Psoas muscle (tissue), 8 donors: Measurements from ENCODE around the gene DUSP16. TPM values are rescaled to one million over a fixed set of nuclear protein-coding genes. Genes with fewer than 3 reads are reported as not detected.
"Not testable (repeated sequence)": the region's sequence is repeated elsewhere in the genome, so short reads cannot be mapped to it uniquely, and the experiment has no call there.

ENCODE experiments used
- ATAC-seq, 4 donors: fragments of 200-7000 bp; cut with Tn5 transposase; one replicate each; pipeline ENCODE4 v1.9.1; 2020; ENCODE audit warnings: moderate library complexity in 3 of 4, mild to moderate bottlenecking in 2 of 4
- DNase-seq, 2 donors: peaks; one replicate each; pipeline ENCODE4 v3.0.0-alpha.2; 2020
- H3K27ac ChIP-seq: fragments of 200-600 bp; one replicate; pipeline ENCODE4 v1.8.0; 2022
- H3K27me3 ChIP-seq, 3 donors: fragments of 200-600 bp in 1 of 3; one replicate each; pipeline versions ENCODE4 v1.6.1 to v1.8.0; 2013 to 2022; ENCODE audit warnings: low read length in 2 of 3, mild to moderate bottlenecking in 2 of 3, moderate library complexity in 1 of 3; ENCODE audit not compliant: insufficient read depth in 3 of 3
- H3K36me3 ChIP-seq, 2 donors: fragments of 200-600 bp in 1 of 2; one replicate each; pipeline versions ENCODE4 v1.6.1 to v1.8.0; 2013 to 2022; ENCODE audit warnings: low read depth in 1 of 2, mild to moderate bottlenecking in 1 of 2, moderate library complexity in 1 of 2; ENCODE audit not compliant: insufficient read depth in 1 of 2
- H3K4me1 ChIP-seq: fragments of 200-600 bp; one replicate; pipeline ENCODE4 v1.8.0; 2022
- H3K4me3 ChIP-seq: fragments of 200-600 bp; one replicate; pipeline ENCODE4 v1.8.0; 2022; ENCODE audit warnings: mild to moderate bottlenecking
- H3K9me3 ChIP-seq: fragments of 200-600 bp; one replicate; pipeline ENCODE4 v1.8.0; 2022
- WGBS, 3 donors: extraction: QIAGEN DNeasy Blood & Tissue Kit; methylation state at CpG; one replicate each; pipeline versions ENCODE4 v1.1.6 to v1.1.7; 2013; 5-methylcytosine and 5-hydroxymethylcytosine counted together
- intact Hi-C, 2 donors: fragments of 100-400 bp; cut with DNase I; formaldehyde crosslinking; loops; one replicate each; pipeline versions ENCODE4 v1.11.0 to v1.14.2; 2022
- polyA plus RNA-seq, 3 donors: library from polyadenylated mRNA; stranded (reverse); fragments of 200-250 nt; gene quantifications; one replicate each; pipeline ENCODE4 v1.2.3, GENCODE V29; 2013
- total RNA-seq, 4 donors: library from RNA; stranded (reverse); fragmentation: NEBNext Ultra II Directional in 2 of 4; extraction: Animal tissue kit (Norgen Biotek cat#: 25700) in 2 of 4; gene quantifications; one replicate each; pipeline versions ENCODE4 v1.2.1 to v1.2.4, GENCODE V29; 2021 to 2023
- TF ChIP-seq, protein P1 (sequence below): fragments of 200-600 bp; IDR thresholded peaks from one replicate; pipeline ENCODE4 v1.8.0; 2022; ENCODE audit warnings: antibody characterized with exemption
- donor health status: healthy with polysubstance abuse.
- donor health status: DM: no; HTN: no; CAD: no; lungs with moderate emphysema.
- donor health status: Bipolar disorder and iron deficiency.
- donor health status: healthy.
- donor health status: DM: yes; HTN: yes; CAD: no.
- donor health status: DM: no; HTN: no; CAD: no.
- donor health status: DM: no; HTN: no; CAD: no.
- donor health status: DM: yes; HTN: yes; CAD: no.

Gene DUSP16
- total and polyA plus RNA-seq, 7 donors = 3.3 to 23.8 (median 14.2) TPM

DNA sequence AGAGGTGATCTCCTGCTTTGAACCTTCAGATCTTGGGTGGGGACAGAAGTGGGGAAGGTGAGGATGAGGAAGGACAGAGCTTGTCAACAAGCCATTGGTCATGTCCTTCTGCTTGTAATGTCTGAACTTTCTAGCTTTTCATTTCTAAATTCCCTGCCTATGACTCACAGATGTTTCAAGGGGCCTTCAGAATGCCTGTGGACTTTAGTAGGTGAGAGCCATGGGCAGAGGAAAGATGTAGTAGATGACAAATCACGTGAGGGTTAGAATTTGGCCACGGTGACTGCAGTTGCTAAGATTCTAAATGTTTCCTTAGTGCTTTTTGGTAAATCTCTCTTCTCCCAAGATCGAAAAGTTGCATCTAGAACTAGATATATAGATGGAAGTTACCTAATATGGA, 30.3 kb upstream of the DUSP16 start:
- TF ChIP-seq, protein P1, sequence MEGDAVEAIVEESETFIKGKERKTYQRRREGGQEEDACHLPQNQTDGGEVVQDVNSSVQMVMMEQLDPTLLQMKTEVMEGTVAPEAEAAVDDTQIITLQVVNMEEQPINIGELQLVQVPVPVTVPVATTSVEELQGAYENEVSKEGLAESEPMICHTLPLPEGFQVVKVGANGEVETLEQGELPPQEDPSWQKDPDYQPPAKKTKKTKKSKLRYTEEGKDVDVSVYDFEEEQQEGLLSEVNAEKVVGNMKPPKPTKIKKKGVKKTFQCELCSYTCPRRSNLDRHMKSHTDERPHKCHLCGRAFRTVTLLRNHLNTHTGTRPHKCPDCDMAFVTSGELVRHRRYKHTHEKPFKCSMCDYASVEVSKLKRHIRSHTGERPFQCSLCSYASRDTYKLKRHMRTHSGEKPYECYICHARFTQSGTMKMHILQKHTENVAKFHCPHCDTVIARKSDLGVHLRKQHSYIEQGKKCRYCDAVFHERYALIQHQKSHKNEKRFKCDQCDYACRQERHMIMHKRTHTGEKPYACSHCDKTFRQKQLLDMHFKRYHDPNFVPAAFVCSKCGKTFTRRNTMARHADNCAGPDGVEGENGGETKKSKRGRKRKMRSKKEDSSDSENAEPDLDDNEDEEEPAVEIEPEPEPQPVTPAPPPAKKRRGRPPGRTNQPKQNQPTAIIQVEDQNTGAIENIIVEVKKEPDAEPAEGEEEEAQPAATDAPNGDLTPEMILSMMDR = no peak
- Histone ChIP-seq H3K27me3 (peaks cover 0 to 3% (median 0%) of the 10 kb centered on the region in 3 donors), H3K4me3 (no peak overlapping the region), H3K36me3 (no peaks in the 10 kb centered on the region), H3K9me3 (no peaks in the 10 kb centered on the region), H3K4me1 (no peaks in the 10 kb centered on the region), H3K27ac (no peak overlapping the region)
- 76 to 83% (median 82%) methylated on average over 3 of the region's 3 CpGs for WGBS, 3 donors
- no peak for ATAC-seq
- intact Hi-C loops = no loop called here
- no peak for DNase-seq

DNA sequence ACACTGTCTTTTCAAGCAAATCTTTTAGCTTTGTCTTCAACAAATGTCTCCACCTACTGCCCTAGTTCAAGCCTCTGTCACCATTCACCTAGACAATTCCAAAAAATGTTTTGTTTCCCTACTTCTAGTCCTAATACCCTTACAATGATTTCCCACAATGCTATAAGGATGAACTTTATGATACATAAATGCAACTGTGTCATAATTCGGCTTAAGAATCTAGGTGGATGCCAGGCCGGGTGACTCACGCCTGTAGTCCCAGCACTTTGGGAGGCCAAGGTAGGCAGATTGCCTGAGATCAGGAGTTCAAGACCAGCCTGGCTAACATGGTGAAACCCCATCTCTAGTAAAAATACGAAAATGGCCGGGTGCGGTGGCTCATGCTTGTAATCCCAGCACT, 28.3 kb upstream of the DUSP16 start:
- H3K4me1 ChIP-seq = no peaks in the 10 kb centered on the region
- H3K4me3 ChIP-seq = no peak overlapping the region
- intact Hi-C loops = no loop called here
- no peaks in the 10 kb centered on the region for H3K36me3 ChIP-seq
- H3K9me3 ChIP-seq = no peaks in the 10 kb centered on the region
- TF ChIP-seq, protein P1 = no peak
- no peak overlapping the region for H3K27ac ChIP-seq
- H3K27me3 ChIP-seq = peaks cover 0 to 3% (median 0%) of the 10 kb centered on the region in 3 donors
- WGBS, 3 donors = 92 to 95% (median 92%) methylated on average over 6 of the region's 6 CpGs
- no peak for ATAC-seq
- DNase-seq = no peak

DNA sequence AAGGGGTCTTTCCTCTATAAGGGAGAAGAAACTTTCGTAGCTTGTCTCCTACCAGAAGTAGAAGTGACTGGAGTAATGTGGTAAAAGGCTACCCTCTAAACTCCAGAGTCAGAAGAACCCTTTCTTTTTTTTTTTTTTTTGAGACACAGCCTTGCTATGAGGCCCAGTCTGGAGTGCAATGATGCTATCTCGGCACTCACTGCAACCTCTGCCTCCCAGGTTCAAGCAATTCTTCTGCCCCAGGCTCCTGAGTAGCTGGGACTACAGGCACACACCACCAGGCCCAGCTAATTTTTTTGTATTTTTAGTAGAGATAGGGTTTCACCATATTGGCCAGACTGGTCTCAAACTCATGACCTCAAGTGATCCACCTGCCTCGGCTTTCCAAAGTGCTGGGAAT, 25.8 kb upstream of the DUSP16 start:
- H3K4me3 ChIP-seq, DNase-seq, H3K27me3 ChIP-seq, H3K27ac ChIP-seq, H3K9me3 ChIP-seq, ATAC-seq, intact Hi-C loops, H3K4me1 ChIP-seq, H3K36me3 ChIP-seq: not testable (repeated sequence)
- WGBS, 3 donors = 80 to 98% (median 93%) methylated on average over 3 of the region's 3 CpGs

DNA sequence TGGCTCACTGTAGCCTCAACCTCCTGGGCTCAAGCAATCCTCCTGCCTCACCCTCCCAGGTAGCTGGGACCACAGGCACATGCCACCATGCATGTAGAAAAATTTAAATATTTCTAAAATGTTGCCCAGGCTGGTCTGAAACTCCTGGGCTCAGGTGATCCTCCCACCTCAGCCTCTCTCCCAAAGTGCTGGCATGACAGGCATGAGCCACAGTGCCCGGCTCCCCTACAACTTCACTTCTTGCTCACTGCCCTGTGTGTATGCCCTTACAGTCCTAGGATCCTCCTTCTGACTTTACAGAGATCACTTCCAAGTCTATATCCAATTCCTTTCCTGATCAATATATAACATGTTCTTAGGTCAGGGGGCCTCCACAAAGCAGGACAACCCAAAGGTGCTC, 25.2 kb upstream of the DUSP16 start:
- intact Hi-C loops = no loop called here
- WGBS, 3 donors = 95 to 100% (median 98%) methylated on average over 1 of the region's 1 CpG

DNA sequence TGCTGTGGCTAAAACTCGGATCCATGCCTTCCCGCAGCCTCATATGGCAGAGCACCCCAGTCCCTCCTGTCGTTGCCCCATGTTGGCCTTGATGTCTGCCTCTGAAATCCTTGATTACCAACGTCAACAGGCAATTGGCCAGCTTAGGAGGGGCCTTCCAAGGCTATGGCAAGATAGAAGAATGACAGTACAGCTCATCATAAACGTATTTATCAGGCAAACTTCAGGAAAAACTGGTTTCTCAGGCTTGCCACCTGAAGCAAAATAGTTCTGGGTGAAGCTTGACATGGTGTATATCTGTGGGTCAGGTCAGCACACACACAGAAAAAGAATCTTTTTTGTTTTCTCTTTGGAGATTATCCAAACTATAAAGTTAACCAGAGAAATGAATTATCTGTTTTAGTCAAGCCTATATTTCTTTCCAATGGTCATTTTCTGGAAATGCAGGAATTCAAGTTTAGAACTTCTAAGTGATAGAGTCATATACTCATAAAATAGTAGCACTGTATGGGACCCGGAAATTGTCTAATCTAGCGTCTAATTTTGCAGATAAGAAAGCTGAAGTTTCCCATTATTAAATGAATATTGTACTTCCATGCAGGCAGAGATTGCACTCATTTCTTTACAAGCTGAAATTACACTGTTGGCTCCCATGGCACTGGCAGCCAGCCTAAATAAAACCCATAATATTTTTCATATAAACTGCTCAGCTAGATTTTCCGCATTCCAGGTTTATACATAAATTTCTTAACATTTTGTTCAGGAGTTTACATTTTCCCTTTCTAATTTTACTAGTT, 24.4 kb upstream of the DUSP16 start:
- H3K36me3 ChIP-seq = no peaks in the 10 kb centered on the region
- TF ChIP-seq, protein P1 = no peak
- ATAC-seq = no peak
- no peak overlapping the region for H3K27ac ChIP-seq
- H3K27me3 ChIP-seq = peaks cover 0 to under 1% (median 0%) of the 10 kb centered on the region in 3 donors
- intact Hi-C loops = no loop called here
- H3K4me3 ChIP-seq = no peak overlapping the region
- DNase-seq = no peak
- H3K4me1 ChIP-seq = no peaks in the 10 kb centered on the region
- no peaks in the 10 kb centered on the region for H3K9me3 ChIP-seq
- 72 to 76% (median 73%) methylated on average over 8 of the region's 8 CpGs for WGBS, 3 donors

More for the DNA sequence above, 25.2 kb upstream of the DUSP16 start:
- H3K4me1 ChIP-seq = no peaks in the 10 kb centered on the region
- DNase-seq = no peak
- no peak overlapping the region for H3K4me3 ChIP-seq
- H3K36me3 ChIP-seq = no peaks in the 10 kb centered on the region
- H3K27me3 ChIP-seq = peaks cover 0 to 3% (median 0%) of the 10 kb centered on the region in 3 donors
- no peak for ATAC-seq
- H3K27ac ChIP-seq = no peak overlapping the region
- TF ChIP-seq, protein P1 = no peak
- no peaks in the 10 kb centered on the region for H3K9me3 ChIP-seq
